Chondrocyte (in vitro differentiated cells): Measurements from ENCODE around the gene CABP4. TPM values are rescaled to one million over a fixed set of nuclear protein-coding genes. Genes with fewer than 3 reads are reported as not detected.

ENCODE experiments used
- DNase-seq: peaks from one replicate; pipeline ENCODE4 v3.0.0; 2021; ENCODE audit warnings: mixed read lengths, low spot score
- H3K27ac Mint-ChIP-seq: one replicate; pipeline ENCODE4 v1.8.0; 2021; ENCODE audit warnings: mild to moderate bottlenecking, moderate library complexity, mixed read lengths; ENCODE audit not compliant: unreplicated experiment
- H3K27me3 Mint-ChIP-seq: 2 replicates; pipeline ENCODE4 v1.8.0; 2021; ENCODE audit warnings: low read depth, mixed read lengths
- H3K36me3 Mint-ChIP-seq: 2 replicates; pipeline ENCODE4 v1.8.0; 2021; ENCODE audit warnings: low read depth, mixed read lengths
- H3K4me1 Mint-ChIP-seq: 2 replicates; pipeline ENCODE4 v1.8.0; 2021; ENCODE audit warnings: low read depth, mild to moderate bottlenecking, mixed read lengths
- H3K4me3 Mint-ChIP-seq: one replicate; pipeline ENCODE4 v1.8.0; 2021; ENCODE audit warnings: mild to moderate bottlenecking, moderate library complexity, mixed read lengths; ENCODE audit not compliant: unreplicated experiment
- H3K9me3 Mint-ChIP-seq: 2 replicates; pipeline ENCODE4 v1.8.0; 2021; ENCODE audit warnings: low read depth, mixed read lengths
- total RNA-seq: library from RNA; stranded (reverse); gene quantifications from 3 replicates; pipeline ENCODE4 v1.2.1, GENCODE V29; 2021
- TF ChIP-seq, protein P1 (sequence below): fragments of 200-600 bp; sonication (generic); IDR thresholded peaks from 2 replicates; pipeline ENCODE4 v1.5.0; 2021; ENCODE audit warnings: antibody characterized with exemption, mild to moderate bottlenecking, moderate library complexity

CABP4 gene
- total RNA-seq, 1 donor from 2014 or later: not detected

DNA sequence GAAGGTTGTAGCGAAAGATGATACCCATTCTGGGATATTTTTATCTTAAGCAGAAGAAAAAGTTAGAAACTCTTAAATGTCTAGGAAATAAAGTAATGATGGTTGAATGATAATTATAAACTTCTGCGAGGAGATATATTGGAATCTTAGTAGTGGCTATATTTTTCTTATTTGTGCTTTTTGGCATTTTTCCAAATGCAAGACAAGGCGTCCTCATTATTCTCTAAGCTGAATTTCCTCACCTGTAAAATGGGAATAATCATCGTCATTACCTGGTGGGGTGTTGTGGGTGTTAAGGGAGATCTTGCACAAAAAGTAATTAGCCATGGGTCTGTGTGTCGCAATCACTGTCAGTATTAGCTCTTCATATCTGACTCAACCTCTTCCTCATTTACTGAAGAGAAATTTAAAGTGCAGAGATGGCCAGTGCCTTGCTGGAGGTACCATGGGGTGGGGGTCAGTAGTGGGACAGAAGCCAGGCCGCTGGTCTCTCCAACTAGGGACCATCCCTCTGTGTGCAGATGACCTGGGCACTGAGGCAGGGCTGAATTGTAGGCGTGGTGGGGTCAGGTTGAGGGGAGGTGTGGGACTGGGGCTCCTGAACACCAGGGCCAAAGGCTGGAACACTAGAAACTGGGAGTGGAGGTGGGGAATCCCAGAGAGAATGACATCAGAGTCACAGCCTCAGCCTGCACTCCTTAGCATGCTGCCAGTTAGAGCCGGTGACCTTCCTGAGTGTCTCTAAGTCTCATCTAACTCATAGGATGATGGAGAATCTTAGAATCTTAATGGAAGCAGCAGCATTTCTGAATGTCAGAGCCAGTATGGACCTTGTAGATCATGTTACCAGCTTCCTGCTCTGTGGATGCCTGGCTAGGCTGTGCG, 45.9 kb downstream of the CABP4 start:
- H3K9me3 Mint-ChIP-seq: no peaks in the 10 kb centered on the region
- H3K27me3 Mint-ChIP-seq: no peaks in the 10 kb centered on the region
- DNase-seq: no peak
- H3K27ac Mint-ChIP-seq: no peak overlapping the region
- peaks cover 21% of the 10 kb centered on the region for H3K4me1 Mint-ChIP-seq
- peaks cover 8% of the 10 kb centered on the region for H3K36me3 Mint-ChIP-seq
- TF ChIP-seq, protein P1, sequence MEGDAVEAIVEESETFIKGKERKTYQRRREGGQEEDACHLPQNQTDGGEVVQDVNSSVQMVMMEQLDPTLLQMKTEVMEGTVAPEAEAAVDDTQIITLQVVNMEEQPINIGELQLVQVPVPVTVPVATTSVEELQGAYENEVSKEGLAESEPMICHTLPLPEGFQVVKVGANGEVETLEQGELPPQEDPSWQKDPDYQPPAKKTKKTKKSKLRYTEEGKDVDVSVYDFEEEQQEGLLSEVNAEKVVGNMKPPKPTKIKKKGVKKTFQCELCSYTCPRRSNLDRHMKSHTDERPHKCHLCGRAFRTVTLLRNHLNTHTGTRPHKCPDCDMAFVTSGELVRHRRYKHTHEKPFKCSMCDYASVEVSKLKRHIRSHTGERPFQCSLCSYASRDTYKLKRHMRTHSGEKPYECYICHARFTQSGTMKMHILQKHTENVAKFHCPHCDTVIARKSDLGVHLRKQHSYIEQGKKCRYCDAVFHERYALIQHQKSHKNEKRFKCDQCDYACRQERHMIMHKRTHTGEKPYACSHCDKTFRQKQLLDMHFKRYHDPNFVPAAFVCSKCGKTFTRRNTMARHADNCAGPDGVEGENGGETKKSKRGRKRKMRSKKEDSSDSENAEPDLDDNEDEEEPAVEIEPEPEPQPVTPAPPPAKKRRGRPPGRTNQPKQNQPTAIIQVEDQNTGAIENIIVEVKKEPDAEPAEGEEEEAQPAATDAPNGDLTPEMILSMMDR: no peak
- no peak overlapping the region for H3K4me3 Mint-ChIP-seq

DNA sequence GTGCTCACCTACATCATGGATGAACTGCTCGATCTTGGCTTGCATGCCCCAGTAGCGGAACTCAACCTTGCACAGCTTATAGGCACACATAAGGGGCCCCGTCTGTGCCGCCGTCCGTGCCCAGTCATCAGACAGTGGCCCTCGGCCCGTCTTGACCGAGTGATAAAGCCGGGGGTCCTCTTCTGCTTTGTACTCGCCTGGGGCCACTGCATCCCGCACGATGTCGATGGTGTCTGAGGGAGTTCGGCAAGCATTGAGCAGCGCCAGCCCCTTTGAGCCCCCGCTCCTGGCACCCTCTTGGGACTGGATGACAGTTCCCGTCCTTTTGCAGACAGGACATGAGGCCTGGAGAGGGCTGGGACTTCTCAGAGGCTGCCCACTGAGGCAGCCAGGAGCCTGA, 46.7 kb downstream of the CABP4 start:
- H3K36me3 Mint-ChIP-seq: peaks cover 8% of the 10 kb centered on the region
- H3K9me3 Mint-ChIP-seq: no peaks in the 10 kb centered on the region
- peaks cover 29% of the 10 kb centered on the region for H3K4me1 Mint-ChIP-seq
- TF ChIP-seq, protein P1: no peak
- H3K27ac Mint-ChIP-seq: no peak overlapping the region
- no peak overlapping the region for H3K4me3 Mint-ChIP-seq
- DNase-seq: peak; percentile 79
- no peaks in the 10 kb centered on the region for H3K27me3 Mint-ChIP-seq

GRCh38 chr11:67502328-67502979, 47.3 kb downstream of the CABP4 start:
- H3K27ac Mint-ChIP-seq: no peak overlapping the region
- peaks cover 8% of the 10 kb centered on the region for H3K36me3 Mint-ChIP-seq
- H3K4me1 Mint-ChIP-seq: peaks cover 35% of the 10 kb centered on the region
- H3K27me3 Mint-ChIP-seq: no peaks in the 10 kb centered on the region
- TF ChIP-seq, protein P1: no peak
- no peaks in the 10 kb centered on the region for H3K9me3 Mint-ChIP-seq
- DNase-seq: peak; percentile 92
- peak overlapping the region; percentile 0 for H3K4me3 Mint-ChIP-seq

GRCh38 chr11:67503119-67504004, 48.2 kb downstream of the CABP4 start:
- H3K4me1 Mint-ChIP-seq: peaks cover 38% of the 10 kb centered on the region

More at GRCh38 chr11:67503119-67504004, 48.2 kb downstream of the CABP4 start:
- Mint-ChIP-seq H3K4me3 (peak overlapping the region; percentile 49), H3K9me3 (no peaks in the 10 kb centered on the region), H3K27ac (no peak overlapping the region), H3K27me3 (no peaks in the 10 kb centered on the region), H3K36me3 (peaks cover 8% of the 10 kb centered on the region)
- peak; percentile 82 for DNase-seq
- TF ChIP-seq, protein P1: no peak
